HEK293 (cell line): ENCODE data around the gene RBM42.

Experiments used
- CTCF ChIA-PET: fragments of 350-600 bp; formaldehyde crosslinking; extraction: SDS; loops from one replicate; lab custom pipeline; 2021; ENCODE audit warnings: antibody characterized with exemption; lab: Yijun Ruan, JAX
- POLR2A ChIA-PET: fragments of 300-600 bp; formaldehyde crosslinking; extraction: SDS; loops from one replicate; lab custom pipeline; 2020; ENCODE audit warnings: antibody characterized with exemption, inconsistent platforms; lab: Yijun Ruan, JAX
- H3K27ac ChIP-seq: fragments of 200-500 bp; sonication (Bioruptor generic); 2 replicates; pipeline ENCODE4 v1.5.1; 2014; ENCODE audit warnings: low read depth, low read length, control low read depth, inconsistent platforms; ENCODE audit errors: extremely low read depth
- H3K36me3 ChIP-seq, 2 experiments: fragments of 200-500 bp in 1 of 2; sonication (Bioruptor generic) in 1 of 2; 1 replicate in 1 of 2; 2 replicates in 1 of 2; pipeline ENCODE4 v1.5.1; 2014 to 2017; ENCODE audit warnings: inconsistent platforms in 2 of 2, low read length in 2 of 2; ENCODE audit not compliant: control insufficient read depth in 2 of 2, insufficient read depth in 1 of 2
- H3K4me1 ChIP-seq: fragments of 200-500 bp; sonication (Bioruptor generic); 2 replicates; pipeline ENCODE4 v1.5.1; 2014; ENCODE audit warnings: mild to moderate bottlenecking, low read length, inconsistent platforms; ENCODE audit not compliant: control insufficient read depth, insufficient read depth
- H3K4me3 ChIP-seq: 2 replicates; pipeline ENCODE4 v1.5.1; 2011; ENCODE audit warnings: low read depth, mild to moderate bottlenecking, control low read depth, low read length, moderate library complexity
- H3K9me3 ChIP-seq: fragments of 200-500 bp; sonication (Bioruptor generic); 2 replicates; pipeline ENCODE4 v1.5.1; 2014; ENCODE audit warnings: low read depth, low read length, inconsistent platforms; ENCODE audit not compliant: control insufficient read depth, insufficient read depth
- HOXA7 ChIP-seq: sonication (generic); formaldehyde crosslinking; IDR thresholded peaks from 2 replicates; pipeline ENCODE4 v1.8.1; 2022; ENCODE audit warnings: missing genetic modification reagents, borderline replicate concordance
- KLF1 ChIP-seq: fragments of 450-650 bp; formaldehyde crosslinking; IDR thresholded peaks from 2 replicates; pipeline ENCODE4 v1.5.1; 2016; ENCODE audit warnings: missing biosample characterization, missing genetic modification characterization
- MYNN ChIP-seq: fragments of 450-650 bp; formaldehyde crosslinking; IDR thresholded peaks from 2 replicates; pipeline ENCODE4 v1.5.1; 2016; ENCODE audit warnings: missing biosample characterization, missing genetic modification characterization, borderline replicate concordance
- PRDM1 ChIP-seq: fragments of 450-650 bp; formaldehyde crosslinking; IDR thresholded peaks from 2 replicates; pipeline ENCODE4; 2016; ENCODE audit warnings: missing biosample characterization, missing genetic modification characterization
- WT1 ChIP-seq: fragments of 450-650 bp; formaldehyde crosslinking; IDR thresholded peaks from 2 replicates; pipeline ENCODE4 v1.5.1; 2016; ENCODE audit warnings: missing biosample characterization, missing genetic modification characterization
- ZBTB48 ChIP-seq: fragments of 450-650 bp; formaldehyde crosslinking; IDR thresholded peaks from 2 replicates; pipeline ENCODE4 v1.5.1; 2016; ENCODE audit warnings: missing biosample characterization, missing genetic modification characterization
- ZBTB7A ChIP-seq: fragments of 450-650 bp; formaldehyde crosslinking; IDR thresholded peaks from 2 replicates; pipeline ENCODE4 v1.5.1; 2016; ENCODE audit warnings: low read depth, missing biosample characterization, missing genetic modification characterization
- ZBTB8A ChIP-seq: fragments of 450-650 bp; formaldehyde crosslinking; IDR thresholded peaks from 2 replicates; pipeline ENCODE4 v1.5.1; 2016; ENCODE audit warnings: missing biosample characterization, missing genetic modification characterization
- ZNF514 ChIP-seq: fragments of 450-650 bp; formaldehyde crosslinking; IDR thresholded peaks from 2 replicates; pipeline ENCODE4 v1.5.1; 2016; ENCODE audit warnings: missing biosample characterization, missing genetic modification characterization
- ZNF529 ChIP-seq: fragments of 450-650 bp; formaldehyde crosslinking; IDR thresholded peaks from 2 replicates; pipeline ENCODE4 v1.5.1; 2017; ENCODE audit warnings: missing genetic modification characterization, missing biosample characterization; ENCODE audit not compliant: insufficient replicate concordance
- ZNF610 ChIP-seq: fragments of 450-650 bp; formaldehyde crosslinking; IDR thresholded peaks from 2 replicates; pipeline ENCODE4 v1.5.1; 2016; ENCODE audit warnings: missing biosample characterization, missing genetic modification characterization, borderline replicate concordance
- ZNF658 ChIP-seq: fragments of 450-650 bp; formaldehyde crosslinking; IDR thresholded peaks from 2 replicates; pipeline ENCODE4; 2016; ENCODE audit warnings: missing biosample characterization, missing genetic modification characterization
- ZNF792 ChIP-seq: fragments of 450-650 bp; formaldehyde crosslinking; IDR thresholded peaks from 2 replicates; pipeline ENCODE4 v1.5.1; 2016; ENCODE audit warnings: missing biosample characterization, missing genetic modification characterization
- TF ChIP-seq, protein P1 (sequence below): fragments of 450-650 bp; formaldehyde crosslinking; IDR thresholded peaks from 2 replicates; pipeline ENCODE4 v1.5.1; 2016; ENCODE audit warnings: missing biosample characterization, missing genetic modification characterization
- TF ChIP-seq, protein P2 (sequence below): fragments of 450-650 bp; formaldehyde crosslinking; IDR thresholded peaks from 2 replicates; pipeline ENCODE4 v1.5.1; 2017; ENCODE audit warnings: missing biosample characterization, missing genetic modification characterization
- TF ChIP-seq, protein P3 (sequence below): fragments of 450-650 bp; formaldehyde crosslinking; IDR thresholded peaks from 2 replicates; pipeline ENCODE4 v1.5.1; 2016; ENCODE audit warnings: missing biosample characterization, missing genetic modification characterization
- TF ChIP-seq, protein P4 (sequence below): fragments of 450-650 bp; formaldehyde crosslinking; IDR thresholded peaks from 2 replicates; pipeline ENCODE4 v1.5.1; 2017; ENCODE audit warnings: missing biosample characterization, missing genetic modification characterization
- TF ChIP-seq, protein P5 (sequence below): fragments of 450-650 bp; formaldehyde crosslinking; IDR thresholded peaks from 2 replicates; pipeline ENCODE4 v1.5.1; 2016; ENCODE audit warnings: missing biosample characterization, missing genetic modification characterization
- TF ChIP-seq, protein P6 (sequence below): fragments of 450-650 bp; formaldehyde crosslinking; IDR thresholded peaks from 2 replicates; pipeline ENCODE4 v1.5.1; 2017; ENCODE audit warnings: missing biosample characterization, missing genetic modification characterization
- TF ChIP-seq, protein P7 (sequence below): fragments of 450-650 bp; formaldehyde crosslinking; IDR thresholded peaks from 2 replicates; pipeline ENCODE4 v1.5.1; 2016; ENCODE audit warnings: missing biosample characterization, missing genetic modification characterization

The RBM42 gene

DNA sequence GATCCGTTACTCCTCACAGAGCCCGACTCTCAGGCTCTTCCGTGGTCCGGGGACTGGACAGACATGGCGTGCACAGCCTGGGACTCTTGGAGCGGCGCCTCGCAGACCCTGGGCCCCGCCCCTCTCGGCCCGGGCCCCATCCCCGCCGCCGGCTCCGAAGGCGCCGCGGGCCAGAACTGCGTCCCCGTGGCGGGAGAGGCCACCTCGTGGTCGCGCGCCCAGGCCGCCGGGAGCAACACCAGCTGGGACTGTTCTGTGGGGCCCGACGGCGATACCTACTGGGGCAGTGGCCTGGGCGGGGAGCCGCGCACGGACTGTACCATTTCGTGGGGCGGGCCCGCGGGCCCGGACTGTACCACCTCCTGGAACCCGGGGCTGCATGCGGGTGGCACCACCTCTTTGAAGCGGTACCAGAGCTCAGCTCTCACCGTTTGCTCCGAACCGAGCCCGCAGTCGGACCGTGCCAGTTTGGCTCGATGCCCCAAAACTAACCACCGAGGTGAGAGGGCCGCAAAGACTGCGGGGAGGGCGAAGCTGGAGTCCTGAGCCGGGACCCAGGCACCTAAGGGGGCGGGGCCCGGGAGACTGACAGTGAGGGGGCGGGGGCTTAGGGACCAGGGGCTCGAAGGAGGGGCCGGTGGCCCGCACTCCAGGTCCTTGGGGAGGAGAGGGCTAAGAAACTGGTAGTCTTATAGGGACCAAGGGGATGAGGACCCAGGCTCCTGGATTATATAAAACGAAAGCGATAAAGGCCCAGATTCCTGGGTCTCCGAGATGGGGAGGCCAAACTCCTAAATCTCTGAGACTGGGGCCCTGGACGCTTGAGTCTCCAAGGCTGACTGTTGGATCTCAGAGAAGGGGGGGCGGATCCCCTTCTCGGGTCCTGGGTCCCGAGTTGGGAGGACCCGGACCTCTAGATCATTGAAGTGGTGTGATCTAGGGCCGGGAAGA lies 14.7 kb downstream of the RBM42 start (continued):
- TF ChIP-seq, protein P1, sequence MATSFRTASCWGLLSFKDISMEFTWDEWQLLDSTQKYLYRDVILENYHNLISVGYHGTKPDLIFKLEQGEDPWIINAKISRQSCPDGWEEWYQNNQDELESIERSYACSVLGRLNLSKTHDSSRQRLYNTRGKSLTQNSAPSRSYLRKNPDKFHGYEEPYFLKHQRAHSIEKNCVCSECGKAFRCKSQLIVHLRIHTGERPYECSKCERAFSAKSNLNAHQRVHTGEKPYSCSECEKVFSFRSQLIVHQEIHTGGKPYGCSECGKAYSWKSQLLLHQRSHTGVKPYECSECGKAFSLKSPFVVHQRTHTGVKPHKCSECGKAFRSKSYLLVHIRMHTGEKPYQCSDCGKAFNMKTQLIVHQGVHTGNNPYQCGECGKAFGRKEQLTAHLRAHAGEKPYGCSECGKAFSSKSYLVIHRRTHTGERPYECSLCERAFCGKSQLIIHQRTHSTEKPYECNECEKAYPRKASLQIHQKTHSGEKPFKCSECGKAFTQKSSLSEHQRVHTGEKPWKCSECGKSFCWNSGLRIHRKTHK (tag by site-specific recombination) = no peak
- TF ChIP-seq ZNF610 (tag by site-specific recombination) (peak; percentile 94), ZNF792 (tag by site-specific recombination) (no peak; the same call in 1 of the 2 replicates), ZNF529 (tag by site-specific recombination) (no peak), PRDM1 (no peak), ZNF514 (tag by site-specific recombination) (no peak), MYNN (peak; percentile 27; the same call in 1 of the 2 replicates)
- TF ChIP-seq, protein P2, sequence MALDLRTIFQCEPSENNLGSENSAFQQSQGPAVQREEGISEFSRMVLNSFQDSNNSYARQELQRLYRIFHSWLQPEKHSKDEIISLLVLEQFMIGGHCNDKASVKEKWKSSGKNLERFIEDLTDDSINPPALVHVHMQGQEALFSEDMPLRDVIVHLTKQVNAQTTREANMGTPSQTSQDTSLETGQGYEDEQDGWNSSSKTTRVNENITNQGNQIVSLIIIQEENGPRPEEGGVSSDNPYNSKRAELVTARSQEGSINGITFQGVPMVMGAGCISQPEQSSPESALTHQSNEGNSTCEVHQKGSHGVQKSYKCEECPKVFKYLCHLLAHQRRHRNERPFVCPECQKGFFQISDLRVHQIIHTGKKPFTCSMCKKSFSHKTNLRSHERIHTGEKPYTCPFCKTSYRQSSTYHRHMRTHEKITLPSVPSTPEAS (tag by site-specific recombination) = peak; percentile 42
- TF ChIP-seq, protein P3, sequence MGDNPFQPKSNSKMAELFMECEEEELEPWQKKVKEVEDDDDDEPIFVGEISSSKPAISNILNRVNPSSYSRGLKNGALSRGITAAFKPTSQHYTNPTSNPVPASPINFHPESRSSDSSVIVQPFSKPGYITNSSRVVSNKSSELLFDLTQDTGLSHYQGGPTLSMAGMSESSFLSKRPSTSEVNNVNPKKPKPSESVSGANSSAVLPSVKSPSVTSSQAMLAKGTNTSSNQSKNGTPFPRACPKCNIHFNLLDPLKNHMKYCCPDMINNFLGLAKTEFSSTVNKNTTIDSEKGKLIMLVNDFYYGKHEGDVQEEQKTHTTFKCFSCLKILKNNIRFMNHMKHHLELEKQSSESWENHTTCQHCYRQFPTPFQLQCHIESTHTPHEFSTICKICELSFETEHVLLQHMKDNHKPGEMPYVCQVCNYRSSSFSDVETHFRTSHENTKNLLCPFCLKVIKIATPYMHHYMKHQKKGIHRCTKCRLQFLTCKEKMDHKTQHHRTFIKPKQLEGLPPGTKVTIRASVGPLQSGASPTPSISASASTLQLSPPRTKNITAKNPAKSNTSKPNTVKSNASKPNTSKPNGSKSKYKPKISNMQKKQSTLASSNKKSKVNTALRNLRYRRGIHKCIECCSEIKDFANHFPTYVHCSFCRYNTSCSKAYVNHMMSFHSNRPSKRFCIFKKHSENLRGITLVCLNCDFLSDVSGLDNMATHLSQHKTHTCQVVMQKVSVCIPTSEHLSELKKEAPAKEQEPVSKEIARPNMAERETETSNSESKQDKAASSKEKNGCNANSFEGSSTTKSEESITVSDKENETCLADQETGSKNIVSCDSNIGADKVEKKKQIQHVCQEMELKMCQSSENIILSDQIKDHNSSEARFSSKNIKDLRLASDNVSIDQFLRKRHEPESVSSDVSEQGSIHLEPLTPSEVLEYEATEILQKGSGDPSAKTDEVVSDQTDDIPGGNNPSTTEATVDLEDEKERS (tag by site-specific recombination) = peak; percentile 57; the same call in 1 of the 2 replicates

DNA sequence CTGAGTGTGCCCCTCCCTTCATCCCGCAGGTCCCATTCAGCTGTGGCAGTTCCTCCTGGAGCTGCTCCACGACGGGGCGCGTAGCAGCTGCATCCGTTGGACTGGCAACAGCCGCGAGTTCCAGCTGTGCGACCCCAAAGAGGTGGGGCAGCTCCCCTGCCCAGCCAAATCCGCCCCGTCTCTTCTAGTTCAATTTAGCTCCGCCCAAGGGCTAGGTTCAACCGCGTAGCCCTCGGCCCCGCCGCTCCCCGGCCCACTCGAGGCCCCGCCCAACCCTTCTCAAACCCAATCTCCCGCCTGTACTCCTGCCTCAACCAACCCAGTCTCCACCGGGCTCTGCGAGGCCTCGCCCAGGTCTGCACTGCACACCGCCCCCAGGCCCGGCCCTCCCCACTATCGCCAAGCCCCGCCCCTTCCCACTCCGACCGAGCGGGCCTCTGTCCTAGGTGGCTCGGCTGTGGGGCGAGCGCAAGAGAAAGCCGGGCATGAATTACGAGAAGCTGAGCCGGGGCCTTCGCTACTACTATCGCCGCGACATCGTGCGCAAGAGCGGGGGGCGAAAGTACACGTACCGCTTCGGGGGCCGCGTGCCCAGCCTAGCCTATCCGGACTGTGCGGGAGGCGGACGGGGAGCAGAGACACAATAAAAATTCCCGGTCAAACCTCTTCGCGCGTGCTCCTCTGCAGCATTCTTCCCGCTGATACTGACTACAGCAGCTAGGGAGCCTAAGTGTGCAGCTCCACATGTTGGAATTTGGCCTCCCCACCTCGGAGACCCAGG lies 15.6 kb downstream of the RBM42 start:
- H3K4me1 ChIP-seq = peaks cover 33% of the 10 kb centered on the region
- ChIA-PET CTCF (interaction anchor here (0.6 to 2.5 kb wide), 7 partner anchors 32 to 172 kb away, joined by 3 to 10 read pairs (median 3); partner anchors contain the start of gene HAUS5), POLR2A (interaction anchor here (0.5 to 3.8 kb wide), 37 partner anchors 7 to 1427 kb away, joined by 3 to 42 read pairs (median 6); partner anchors contain the start of genes HAUS5, LIN37, PSENEN and RBM42)
- peaks cover 0 to 4% of the 10 kb centered on the region in 2 experiments; a peak in 1 of 3 replicates for H3K36me3 ChIP-seq
- peak overlapping the region; percentile 30 for H3K4me3 ChIP-seq
- H3K9me3 ChIP-seq = no peaks in the 10 kb centered on the region
- H3K27ac ChIP-seq = peak overlapping the region; percentile 91
- TF ChIP-seq, protein P4, sequence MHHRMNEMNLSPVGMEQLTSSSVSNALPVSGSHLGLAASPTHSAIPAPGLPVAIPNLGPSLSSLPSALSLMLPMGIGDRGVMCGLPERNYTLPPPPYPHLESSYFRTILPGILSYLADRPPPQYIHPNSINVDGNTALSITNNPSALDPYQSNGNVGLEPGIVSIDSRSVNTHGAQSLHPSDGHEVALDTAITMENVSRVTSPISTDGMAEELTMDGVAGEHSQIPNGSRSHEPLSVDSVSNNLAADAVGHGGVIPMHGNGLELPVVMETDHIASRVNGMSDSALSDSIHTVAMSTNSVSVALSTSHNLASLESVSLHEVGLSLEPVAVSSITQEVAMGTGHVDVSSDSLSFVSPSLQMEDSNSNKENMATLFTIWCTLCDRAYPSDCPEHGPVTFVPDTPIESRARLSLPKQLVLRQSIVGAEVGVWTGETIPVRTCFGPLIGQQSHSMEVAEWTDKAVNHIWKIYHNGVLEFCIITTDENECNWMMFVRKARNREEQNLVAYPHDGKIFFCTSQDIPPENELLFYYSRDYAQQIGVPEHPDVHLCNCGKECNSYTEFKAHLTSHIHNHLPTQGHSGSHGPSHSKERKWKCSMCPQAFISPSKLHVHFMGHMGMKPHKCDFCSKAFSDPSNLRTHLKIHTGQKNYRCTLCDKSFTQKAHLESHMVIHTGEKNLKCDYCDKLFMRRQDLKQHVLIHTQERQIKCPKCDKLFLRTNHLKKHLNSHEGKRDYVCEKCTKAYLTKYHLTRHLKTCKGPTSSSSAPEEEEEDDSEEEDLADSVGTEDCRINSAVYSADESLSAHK = peak; percentile 39; the same call in 1 of the 2 replicates
- TF ChIP-seq HOXA7 (no peak), ZNF658 (tag by site-specific recombination) (no peak), WT1 (peak; percentile 8; the same call in 1 of the 2 replicates), ZBTB8A (tag by site-specific recombination) (0 out of 2 replicates have a peak, but pooled peaks have one; percentile 7), ZBTB7A (tag by site-specific recombination) (peak; percentile 63), KLF1 (tag by site-specific recombination) (peak; percentile 93), ZBTB48 (tag by site-specific recombination) (no peak; the same call in 1 of the 2 replicates)
- TF ChIP-seq, protein P5, sequence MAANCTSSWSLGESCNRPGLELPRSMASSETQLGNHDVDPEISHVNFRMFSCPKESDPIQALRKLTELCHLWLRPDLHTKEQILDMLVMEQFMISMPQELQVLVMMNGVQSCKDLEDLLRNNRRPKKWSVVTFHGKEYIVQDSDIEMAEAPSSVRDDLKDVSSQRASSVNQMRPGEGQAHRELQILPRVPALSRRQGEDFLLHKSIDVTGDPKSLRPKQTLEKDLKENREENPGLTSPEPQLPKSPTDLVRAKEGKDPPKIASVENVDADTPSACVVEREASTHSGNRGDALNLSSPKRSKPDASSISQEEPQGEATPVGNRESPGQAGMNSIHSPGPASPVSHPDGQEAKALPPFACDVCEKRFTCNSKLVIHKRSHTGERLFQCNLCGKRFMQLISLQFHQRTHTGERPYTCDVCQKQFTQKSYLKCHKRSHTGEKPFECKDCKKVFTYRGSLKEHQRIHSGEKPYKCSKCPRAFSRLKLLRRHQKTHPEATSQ (tag by site-specific recombination) = peak; percentile 70; the same call in 1 of the 2 replicates
- TF ChIP-seq, protein P6, sequence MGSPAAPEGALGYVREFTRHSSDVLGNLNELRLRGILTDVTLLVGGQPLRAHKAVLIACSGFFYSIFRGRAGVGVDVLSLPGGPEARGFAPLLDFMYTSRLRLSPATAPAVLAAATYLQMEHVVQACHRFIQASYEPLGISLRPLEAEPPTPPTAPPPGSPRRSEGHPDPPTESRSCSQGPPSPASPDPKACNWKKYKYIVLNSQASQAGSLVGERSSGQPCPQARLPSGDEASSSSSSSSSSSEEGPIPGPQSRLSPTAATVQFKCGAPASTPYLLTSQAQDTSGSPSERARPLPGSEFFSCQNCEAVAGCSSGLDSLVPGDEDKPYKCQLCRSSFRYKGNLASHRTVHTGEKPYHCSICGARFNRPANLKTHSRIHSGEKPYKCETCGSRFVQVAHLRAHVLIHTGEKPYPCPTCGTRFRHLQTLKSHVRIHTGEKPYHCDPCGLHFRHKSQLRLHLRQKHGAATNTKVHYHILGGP (tag by site-specific recombination) = no peak
- TF ChIP-seq, protein P7, sequence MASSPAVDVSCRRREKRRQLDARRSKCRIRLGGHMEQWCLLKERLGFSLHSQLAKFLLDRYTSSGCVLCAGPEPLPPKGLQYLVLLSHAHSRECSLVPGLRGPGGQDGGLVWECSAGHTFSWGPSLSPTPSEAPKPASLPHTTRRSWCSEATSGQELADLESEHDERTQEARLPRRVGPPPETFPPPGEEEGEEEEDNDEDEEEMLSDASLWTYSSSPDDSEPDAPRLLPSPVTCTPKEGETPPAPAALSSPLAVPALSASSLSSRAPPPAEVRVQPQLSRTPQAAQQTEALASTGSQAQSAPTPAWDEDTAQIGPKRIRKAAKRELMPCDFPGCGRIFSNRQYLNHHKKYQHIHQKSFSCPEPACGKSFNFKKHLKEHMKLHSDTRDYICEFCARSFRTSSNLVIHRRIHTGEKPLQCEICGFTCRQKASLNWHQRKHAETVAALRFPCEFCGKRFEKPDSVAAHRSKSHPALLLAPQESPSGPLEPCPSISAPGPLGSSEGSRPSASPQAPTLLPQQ (tag by site-specific recombination) = peak; percentile 11; the same call in 1 of the 2 replicates
